GM12878 (cell line): ENCODE measurements around the gene POR. TPM values are rescaled to one million over a fixed set of nuclear protein-coding genes. Genes with fewer than 3 reads are reported as not detected.

Source experiments
- ATAC-seq: fragments of 200-7000 bp; cut with Tn5 transposase; 3 replicates; pipeline ENCODE4 v1.9.1; 2020; ENCODE audit warnings: mild to moderate bottlenecking, moderate library complexity
- BruUV-seq: library from RNA; stranded (reverse); fragments of 400-500 nt; replicated peaks from 2 replicates; lab custom pipeline; 2021; lab: Mats Ljungman, UMichigan
- CTCF ChIA-PET: fragments of 300-600 bp; sonication (Branson Sonifier 250); formaldehyde crosslinking; extraction: SDS; loops from one replicate; lab custom pipeline; 2021; ENCODE audit warnings: inconsistent platforms; lab: Yijun Ruan, JAX
- POLR2A ChIA-PET: fragments of 350-600 bp; formaldehyde crosslinking; extraction: SDS; loops from one replicate; lab custom pipeline; 2021; ENCODE audit warnings: inconsistent platforms; lab: Charles Lee
- RAD21 ChIA-PET: fragments of 300-600 bp; sonication (Branson Sonifier 250); formaldehyde crosslinking; loops from one replicate; lab custom pipeline; 2023; ENCODE audit warnings: antibody characterized with exemption; ENCODE audit not compliant: unreplicated experiment; lab: Charles Lee
- SMC1A ChIA-PET: fragments of 300-600 bp; sonication (Branson Sonifier 250); formaldehyde crosslinking; loops from one replicate; lab custom pipeline; 2023; ENCODE audit not compliant: unreplicated experiment, uncharacterized antibody; lab: Charles Lee
- DNase-seq: peaks from one replicate; pipeline ENCODE4 v3.0.0-alpha.2; 2011; ENCODE audit warnings: low read depth, low spot score
- FAIRE-seq: peaks from 3 replicates; lab custom pipeline; 2011; peaks lifted over from hg19 to GRCh38; lab: Jason Lieb, UNC
- H2AFZ ChIP-seq: 2 replicates; pipeline ENCODE4 v1.6.0; 2011; ENCODE audit warnings: low read depth, low read length, control low read depth; ENCODE audit not compliant: control insufficient read depth
- H3K27ac ChIP-seq: 2 replicates; pipeline ENCODE4 v1.5.1; 2011; ENCODE audit warnings: control low read depth; ENCODE audit not compliant: control insufficient read depth, insufficient read depth
- H3K27me3 ChIP-seq, 2 experiments: replicated peaks in 1 of 2; 2 replicates each; pipeline versions ENCODE4 v1.6.0 to v1.6.1; 2011; ENCODE audit warnings: low read length in 1 of 2; ENCODE audit not compliant: control insufficient read depth in 2 of 2, insufficient read depth in 2 of 2
- H3K36me3 ChIP-seq, 2 experiments: 2 replicates each; pipeline ENCODE4 v1.5.1; 2011; ENCODE audit warnings: low read length in 1 of 2; ENCODE audit not compliant: control insufficient read depth in 2 of 2, insufficient read depth in 2 of 2
- H3K4me1 ChIP-seq: 2 replicates; pipeline ENCODE4 v1.6.1; 2011; ENCODE audit warnings: mild to moderate bottlenecking, low read length, moderate library complexity, mixed read lengths; ENCODE audit not compliant: control insufficient read depth, insufficient read depth
- H3K4me2 ChIP-seq: 2 replicates; pipeline ENCODE4 v1.6.0; 2011; ENCODE audit warnings: control low read depth; ENCODE audit not compliant: control insufficient read depth, insufficient read depth
- H3K4me3 ChIP-seq: fragments of 200-600 bp; sonication (generic); 2 replicates; pipeline ENCODE4 v1.5.1; 2016
- H3K79me2 ChIP-seq: 2 replicates; pipeline ENCODE4 v1.6.0; 2011; ENCODE audit warnings: low read length; ENCODE audit not compliant: control insufficient read depth, insufficient read depth
- H3K9ac ChIP-seq: 2 replicates; pipeline ENCODE4 v1.8.0; 2011; ENCODE audit warnings: low read length, control low read depth, mixed read lengths; ENCODE audit not compliant: control insufficient read depth, insufficient read depth
- H3K9me3 ChIP-seq: replicated peaks from 3 replicates; pipeline ENCODE4 v1.5.1; 2011; ENCODE audit warnings: mild to moderate bottlenecking, low read length; ENCODE audit not compliant: control insufficient read depth, insufficient read depth
- H4K20me1 ChIP-seq: 2 replicates; pipeline ENCODE4 v1.6.0; 2011; ENCODE audit not compliant: control insufficient read depth, insufficient read depth
- CBX3 ChIP-seq: fragments of 200-600 bp; sonication (generic); IDR thresholded peaks from 2 replicates; pipeline ENCODE4 v1.6.1; 2016; ENCODE audit warnings: low read depth, borderline replicate concordance
- CHD2 ChIP-seq: IDR thresholded peaks from 2 replicates; pipeline ENCODE4 v1.6.1; 2011; ENCODE audit warnings: low read depth, low read length, improper control_type of control experiment, borderline replicate concordance
- EP300 ChIP-seq, 2 experiments: fragments of 150-350 bp in 1 of 2; IDR thresholded peaks; 2 replicates each; pipeline ENCODE4 v1.6.1; 2011 to 2012; ENCODE audit warnings: low read depth in 2 of 2, low read length in 2 of 2, borderline replicate concordance in 1 of 2, improper control_type of control experiment in 1 of 2, inconsistent platforms in 1 of 2; ENCODE audit not compliant: control insufficient read depth in 1 of 2
- GABPA ChIP-seq: IDR thresholded peaks from 2 replicates; pipeline ENCODE4 v1.6.1; 2014; ENCODE audit warnings: antibody characterized with exemption, low read depth, mild to moderate bottlenecking, inconsistent platforms
- IKZF1 ChIP-seq: fragments of 450-650 bp; conservative IDR thresholded peaks from 2 replicates; pipeline ENCODE4 v1.6.1; 2017; ENCODE audit warnings: antibody characterized with exemption, mild to moderate bottlenecking
- LARP7 ChIP-seq: fragments of 450-650 bp; IDR thresholded peaks from 2 replicates; pipeline ENCODE4 v1.6.1; 2017; ENCODE audit warnings: mild to moderate bottlenecking
- PRDM15 ChIP-seq: fragments of 450-650 bp; formaldehyde crosslinking; IDR thresholded peaks from 2 replicates; pipeline ENCODE4 v1.4.0; 2020; ENCODE audit warnings: mild to moderate bottlenecking, moderate library complexity
- SKIL ChIP-seq: fragments of 450-650 bp; IDR thresholded peaks from 2 replicates; pipeline ENCODE4 v1.6.1; 2017; ENCODE audit warnings: mild to moderate bottlenecking, low read depth, inconsistent platforms; ENCODE audit not compliant: poor library complexity, severe bottlenecking
- SP1 ChIP-seq: IDR thresholded peaks from one replicate; pipeline ENCODE4 v1.6.1; 2011; ENCODE audit warnings: low read depth, low read length
- TARDBP ChIP-seq: IDR thresholded peaks from 2 replicates; pipeline ENCODE4 v1.6.1; 2016; ENCODE audit warnings: borderline replicate concordance
- TCF3 ChIP-seq: IDR thresholded peaks from 2 replicates; pipeline ENCODE4 v1.6.1; 2012; ENCODE audit warnings: low read depth, mild to moderate bottlenecking, low read length, borderline replicate concordance; ENCODE audit not compliant: insufficient read depth
- ZNF274 ChIP-seq: IDR thresholded peaks from one replicate; pipeline ENCODE4 v1.8.0; 2011; ENCODE audit not compliant: insufficient read length, insufficient read depth
- ZNF592 ChIP-seq: fragments of 450-650 bp; IDR thresholded peaks from 2 replicates; pipeline ENCODE4 v1.6.1; 2017; ENCODE audit warnings: mild to moderate bottlenecking, moderate library complexity
- ZNF622 ChIP-seq: fragments of 450-650 bp; IDR thresholded peaks from 2 replicates; pipeline ENCODE4 v1.6.1; 2017; ENCODE audit warnings: mild to moderate bottlenecking, inconsistent platforms
- WGBS: methylation state at CpG from one replicate; pipeline ENCODE4 v1.1.6; 2016; ENCODE audit warnings: low lambda C conversion rate; ENCODE audit not compliant: insufficient replicate concordance, insufficient coverage; ENCODE audit errors: missing lambda C conversion rate; 5-methylcytosine and 5-hydroxymethylcytosine counted together
- in situ Hi-C: fragments of 300-500 bp; cut with MboI; formaldehyde crosslinking; loops from 9 replicates; pipeline ENCODE4 v1.14.3; 2018; ENCODE audit warnings: mixed read lengths
- intact Hi-C: fragments of 100-400 bp; cut with micrococcal nuclease; formaldehyde crosslinking; loops from one replicate; pipeline ENCODE4 v1.14.2; 2022; ENCODE audit not compliant: unreplicated experiment
- polyA plus RNA-seq, 11 experiments: library from polyadenylated mRNA; depleted of rRNA in 4 of 11; unstranded in 6 of 11; stranded (reverse) in 5 of 11; fragments of >200 nt; fragmentation: Nextera tagmentation in 4 of 11; fragmentation: Illumina TruSeq in 1 of 11; extraction: Ambion mirVana in 4 of 11; extraction: Trizol in 1 of 11; gene quantifications; 1 replicate in 1 of 11; 2 replicates in 10 of 11; pipeline versions ENCODE4 v1.2.1 to v1.2.3, GENCODE V29; 2011 to 2016; ENCODE audit warnings: inconsistent platforms in 2 of 11, missing spikeins in 2 of 11, low read depth in 1 of 11
- total RNA-seq, 4 experiments: library from RNA; depleted of rRNA in 3 of 4; stranded (reverse); fragments of >200 nt in 3 of 4; fragmentation: Illumina TruSeq in 1 of 4; extraction: Trizol in 1 of 4; gene quantifications; 2 replicates each; pipeline versions ENCODE4 v1.2.1 to v1.2.3, GENCODE V29; 2013 to 2021

The POR gene
- total and polyA plus RNA-seq, 10 of the 15 experiments (the other 5 are each of a cell fraction or from before 2014, with no cell fraction given): 2.2 to 75.8 (median 35.9) TPM

GRCh38 chr7:75928568-75928914, 13.6 kb downstream of the POR start:
- RAD21 ChIA-PET: interaction anchor here (1.0 to 1.5 kb wide), 4 partner anchors 12 to 92 kb away, joined by 4 to 7 read pairs (median 4); partner anchors contain the start of gene POR
- Histone ChIP-seq H3K27ac (peak overlapping the region; percentile 27), H4K20me1 (no peaks in the 10 kb centered on the region), H2AFZ (peak overlapping the region; percentile 30; the same call in 1 of the 2 replicates), H3K4me1 (peaks cover 28% of the 10 kb centered on the region), H3K27me3 (no peaks in the 10 kb centered on the region), H3K36me3 (no peaks in the 10 kb centered on the region), H3K4me2 (peak overlapping the region; percentile 65; the same call in 1 of the 2 replicates), H3K79me2 (peaks cover 13% of the 10 kb centered on the region), H3K4me3 (no peak overlapping the region), H3K9me3 (no peaks in the 10 kb centered on the region; the same call in 2 of the 3 replicates), H3K9ac (no peak overlapping the region)
- CTCF ChIA-PET: interaction anchor here (1.2 to 1.8 kb wide), 4 partner anchors 10 to 92 kb away, joined by 3 to 7 read pairs (median 5); no protein-coding TSS in a partner anchor
- FAIRE-seq (peak; percentile 68), DNase-seq (peak; percentile 61), ATAC-seq (peak; percentile 96)
- 0% methylated on average over 4 of the region's 4 CpGs for WGBS
- SMC1A ChIA-PET: interaction anchor here (1.0 to 1.8 kb wide), 6 partner anchors 12 to 91 kb away, joined by 3 to 13 read pairs (median 4); no protein-coding TSS in a partner anchor
- intact Hi-C loops (no loop called here), in situ Hi-C loops (no loop called here)
- no TSS peak for BruUV-seq
- POLR2A ChIA-PET: interaction anchor here (0.7 to 1.9 kb wide), 3 partner anchors 10 to 45 kb away, joined by 3 to 15 read pairs (median 3); no protein-coding TSS in a partner anchor
- TF ChIP-seq CBX3 (no peak), ZNF592 (no peak), GABPA (0 out of 2 replicates have a peak, but pooled peaks have one; percentile 24), TARDBP (0 out of 2 replicates have a peak, but pooled peaks have one; percentile 51), IKZF1 (0 out of 2 replicates have a peak, but pooled peaks have one; percentile 11), TCF3 (0 out of 2 replicates have a peak, but pooled peaks have one; percentile 39), ZNF274 (no peak), PRDM15 (CRISPR knock-in tag) (no peak), CHD2 (no peak), SP1 (peak; percentile 14), EP300 (IDR thresholded peaks at IDR 0.05; ENCODE audit: borderline replicate concordance in 1 of 2, control insufficient read depth in 1 of 2, low read depth in 2 of 2, low read length in 2 of 2) (0 out of 4 replicates have a peak, but pooled peaks have one; percentile 13 to 25), LARP7 (no peak), SKIL (no peak), ZNF622 (no peak)
